Measurements from ENCODE around the gene CCNJ.

Gene CCNJ

GRCh38 chr10:96013956-96014355, 29.4 kb upstream of the CCNJ start:
- Histone ChIP-seq H3K9me3 (ENCODE audit: low read length) (no peaks in the 10 kb centered on the region), H3F3A (ENCODE audit: insufficient read depth, low read length) (no peaks in the 10 kb centered on the region), H3K27me3 (ENCODE audit: insufficient read depth, low read length) (no peaks in the 10 kb centered on the region), H3K4me2 (ENCODE audit: low read length) (no peak overlapping the region), H3K9me2 (ENCODE audit: low read depth, low read length) (no peaks in the 10 kb centered on the region), H3K4me1 (ENCODE audit: insufficient read depth, low read length, severe bottlenecking) (no peaks in the 10 kb centered on the region), H3K4me3 (ENCODE audit: low read depth, low read length, poor library complexity, severe bottlenecking) (no peak overlapping the region), H3K9ac (ENCODE audit: low read length) (no peak overlapping the region), H3K27ac (ENCODE audit: low read depth, low read length, poor library complexity, severe bottlenecking) (no peak overlapping the region), H4K20me1 (ENCODE audit: insufficient read depth, low read length) (no peaks in the 10 kb centered on the region), H3K36me3 (ENCODE audit: insufficient read depth, low read length) (no peaks in the 10 kb centered on the region), H2AFZ (ENCODE audit: low read length) (no peak overlapping the region), H3K79me2 (ENCODE audit: insufficient read depth, low read length) (no peaks in the 10 kb centered on the region)
- TF ChIP-seq CTCF (IDR thresholded peaks at IDR 0.05; ENCODE audit: low read length), result no peak
- no peak for TF ChIP-seq EZH2 (IDR thresholded peaks at IDR 0.05; ENCODE audit: borderline replicate concordance, low read length)

GRCh38 chr10:96014473-96015102, 28.8 kb upstream of the CCNJ start:
- Histone ChIP-seq H3K9me3 (ENCODE audit: low read length) (no peaks in the 10 kb centered on the region), H3F3A (ENCODE audit: insufficient read depth, low read length) (no peaks in the 10 kb centered on the region), H4K20me1 (ENCODE audit: insufficient read depth, low read length) (no peaks in the 10 kb centered on the region), H3K79me2 (ENCODE audit: insufficient read depth, low read length) (no peaks in the 10 kb centered on the region), H3K27ac (ENCODE audit: low read depth, low read length, poor library complexity, severe bottlenecking) (no peak overlapping the region), H3K4me2 (ENCODE audit: low read length) (no peak overlapping the region), H3K4me1 (ENCODE audit: insufficient read depth, low read length, severe bottlenecking) (no peaks in the 10 kb centered on the region), H3K27me3 (ENCODE audit: insufficient read depth, low read length) (no peaks in the 10 kb centered on the region), H3K9ac (ENCODE audit: low read length) (no peak overlapping the region), H2AFZ (ENCODE audit: low read length) (no peak overlapping the region), H3K9me2 (ENCODE audit: low read depth, low read length) (no peaks in the 10 kb centered on the region), H3K36me3 (ENCODE audit: insufficient read depth, low read length) (no peaks in the 10 kb centered on the region), H3K4me3 (ENCODE audit: low read depth, low read length, poor library complexity, severe bottlenecking) (no peak overlapping the region)
- TF ChIP-seq EZH2 (IDR thresholded peaks at IDR 0.05; ENCODE audit: borderline replicate concordance, low read length) (no peak), CTCF (IDR thresholded peaks at IDR 0.05; ENCODE audit: low read length) (no peak)

- no peak overlapping the region for H3K27ac ChIP-seq (ENCODE audit: low read depth, low read length, poor library complexity, severe bottlenecking)
- no peaks in the 10 kb centered on the region for H3K79me2 ChIP-seq (ENCODE audit: insufficient read depth, low read length)
- peak; percentile 60 for TF ChIP-seq CTCF (IDR thresholded peaks at IDR 0.05; ENCODE audit: low read length)
- TF ChIP-seq EZH2 (IDR thresholded peaks at IDR 0.05; ENCODE audit: borderline replicate concordance, low read length), result no peak
- H2AFZ ChIP-seq (ENCODE audit: low read length), result no peak overlapping the region
- no peaks in the 10 kb centered on the region for H4K20me1 ChIP-seq (ENCODE audit: insufficient read depth, low read length)
- no peaks in the 10 kb centered on the region for H3F3A ChIP-seq (ENCODE audit: insufficient read depth, low read length)
- H3K9ac ChIP-seq (ENCODE audit: low read length), result no peak overlapping the region
- no peak overlapping the region for H3K4me3 ChIP-seq (ENCODE audit: low read depth, low read length, poor library complexity, severe bottlenecking)
- H3K9me2 ChIP-seq (ENCODE audit: low read depth, low read length), result no peaks in the 10 kb centered on the region
- H3K4me1 ChIP-seq (ENCODE audit: insufficient read depth, low read length, severe bottlenecking), result no peaks in the 10 kb centered on the region
- H3K36me3 ChIP-seq (ENCODE audit: insufficient read depth, low read length), result no peaks in the 10 kb centered on the region
- no peaks in the 10 kb centered on the region for H3K9me3 ChIP-seq (ENCODE audit: low read length)
- H3K4me2 ChIP-seq (ENCODE audit: low read length), result no peak overlapping the region
- H3K27me3 ChIP-seq (ENCODE audit: insufficient read depth, low read length), result no peaks in the 10 kb centered on the region
These were observed 26.1 kb upstream of the CCNJ start for GRCh38 chr10:96017191-96017687.

Data from OCI-LY1 (cell line).